ENCODE results near the gene PLD5. TPM values are rescaled to one million over a fixed set of nuclear protein-coding genes. Genes with fewer than 3 reads are reported as not detected.
"Not testable (repeated sequence)": the region's sequence is repeated elsewhere in the genome, so short reads cannot be mapped to it uniquely, and the experiment has no call there.

The PLD5 gene
- total RNA-seq, 1 experiment from 2014 or later = not detected

- H3K4me3 ChIP-seq (ENCODE audit: low read depth in 2 of 2, low read length in 2 of 2); H3K27me3 ChIP-seq (ENCODE audit: control insufficient read depth, insufficient read depth, low read length); BruUV-seq (replicated peaks); in situ Hi-C loops (cut with HindIII; ENCODE audit: low pct_unique_long_range_greater_than_20kb, low sequenced_read_pairs); H3K9me3 ChIP-seq (ENCODE audit: control insufficient read depth, insufficient read depth, low read depth, low read length); H3K27ac ChIP-seq (ENCODE audit: low read length); intact Hi-C loops (cut with micrococcal nuclease; ENCODE audit: unreplicated experiment); CTCF ChIA-PET; H3K36me3 ChIP-seq (ENCODE audit: control insufficient read depth, insufficient read depth, low read length); DNase-seq (ENCODE audit: low read depth, low spot score); POLR2A ChIA-PET; ATAC-seq: not testable (repeated sequence)
- H3K4me1 ChIP-seq (ENCODE audit: control insufficient read depth, insufficient read depth, low read length) = peaks cover 21% of the 10 kb centered on the region; the same call in 1 of the 2 replicates
Measured at GRCh38 chr1:242212961-242213360, 311.5 kb downstream of the PLD5 start.

DNA sequence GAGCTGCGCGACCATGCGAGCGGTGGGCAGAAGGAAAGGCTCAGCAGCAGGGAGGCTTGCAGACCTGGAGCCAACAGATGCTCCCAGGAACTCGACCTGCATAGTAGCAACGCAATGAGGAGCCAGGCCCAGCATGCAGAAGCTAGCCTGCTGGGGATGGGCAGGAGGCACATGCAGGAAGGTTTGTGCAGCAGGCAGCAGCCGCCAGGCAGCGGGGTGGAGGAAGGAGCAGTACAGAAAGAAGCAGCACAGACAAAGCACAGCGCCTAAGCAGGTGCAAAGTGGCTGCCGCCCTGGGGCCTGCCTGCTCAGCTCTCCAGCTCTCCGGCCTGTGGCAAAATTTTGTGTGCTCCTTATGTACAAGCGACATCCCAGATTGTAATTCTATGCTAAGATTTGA is 312.1 kb downstream of the PLD5 start:
- Histone ChIP-seq H3K4me1 (ENCODE audit: control insufficient read depth, insufficient read depth, low read length) (peaks cover 21% of the 10 kb centered on the region; the same call in 1 of the 2 replicates), H3K27ac (ENCODE audit: low read length) (no peak overlapping the region), H3K36me3 (ENCODE audit: control insufficient read depth, insufficient read depth, low read length) (no peaks in the 10 kb centered on the region), H3K27me3 (ENCODE audit: control insufficient read depth, insufficient read depth, low read length) (no peaks in the 10 kb centered on the region), H3K9me3 (ENCODE audit: control insufficient read depth, insufficient read depth, low read depth, low read length) (peaks cover 9% of the 10 kb centered on the region; the same call in 1 of the 2 replicates), H3K4me3 (ENCODE audit: low read depth in 2 of 2, low read length in 2 of 2) (no peak overlapping the region)
- intact Hi-C loops (cut with micrococcal nuclease; ENCODE audit: unreplicated experiment) = no loop called here
- DNase-seq (ENCODE audit: low read depth, low spot score) (no peak), ATAC-seq (0 out of 2 replicates have a peak, but pooled peaks have one; percentile 49)
- TF ChIP-seq POLR2AphosphoS5 (IDR thresholded peaks at IDR 0.05; ENCODE audit: low read depth, low read length) (no peak), REST (IDR thresholded peaks at IDR 0.05; ENCODE audit: insufficient read depth in 1 of 2, low read depth in 2 of 2, low read length in 1 of 2) (no peak)
- in situ Hi-C loops (cut with HindIII; ENCODE audit: low pct_unique_long_range_greater_than_20kb, low sequenced_read_pairs) = no loop called here
- no TSS peak for BruUV-seq (replicated peaks)
- ChIA-PET CTCF (no interaction called here), POLR2A (no interaction called here)

- Histone ChIP-seq H3K4me3 (ENCODE audit: low read depth in 2 of 2, low read length in 2 of 2) (no peak overlapping the region), H3K36me3 (ENCODE audit: control insufficient read depth, insufficient read depth, low read length) (no peaks in the 10 kb centered on the region), H3K9me3 (ENCODE audit: control insufficient read depth, insufficient read depth, low read depth, low read length) (peaks cover 6% of the 10 kb centered on the region; the same call in 1 of the 2 replicates), H3K27ac (ENCODE audit: low read length) (peak overlapping the region; percentile 51; the same call in 1 of the 2 replicates), H3K4me1 (ENCODE audit: control insufficient read depth, insufficient read depth, low read length) (peaks cover 21% of the 10 kb centered on the region; the same call in 1 of the 2 replicates), H3K27me3 (ENCODE audit: control insufficient read depth, insufficient read depth, low read length) (no peaks in the 10 kb centered on the region)
- TF ChIP-seq TCF7L2 (IDR thresholded peaks at IDR 0.05; ENCODE audit: low read depth, low read length) (peak; percentile 93), CTCF (IDR thresholded peaks at IDR 0.05) (no peak)
- POLR2A ChIA-PET = no interaction called here
- DNase-seq (ENCODE audit: low read depth, low spot score) (no peak), ATAC-seq (peak; percentile 87)
- intact Hi-C loops (cut with micrococcal nuclease; ENCODE audit: unreplicated experiment) (no loop called here), in situ Hi-C loops (cut with HindIII; ENCODE audit: low pct_unique_long_range_greater_than_20kb, low sequenced_read_pairs) (no loop called here)
- BruUV-seq (replicated peaks) = no TSS peak
- CTCF ChIA-PET = no interaction called here
Measured at GRCh38 chr1:242211254-242212022, 313.1 kb downstream of the PLD5 start.

DNA sequence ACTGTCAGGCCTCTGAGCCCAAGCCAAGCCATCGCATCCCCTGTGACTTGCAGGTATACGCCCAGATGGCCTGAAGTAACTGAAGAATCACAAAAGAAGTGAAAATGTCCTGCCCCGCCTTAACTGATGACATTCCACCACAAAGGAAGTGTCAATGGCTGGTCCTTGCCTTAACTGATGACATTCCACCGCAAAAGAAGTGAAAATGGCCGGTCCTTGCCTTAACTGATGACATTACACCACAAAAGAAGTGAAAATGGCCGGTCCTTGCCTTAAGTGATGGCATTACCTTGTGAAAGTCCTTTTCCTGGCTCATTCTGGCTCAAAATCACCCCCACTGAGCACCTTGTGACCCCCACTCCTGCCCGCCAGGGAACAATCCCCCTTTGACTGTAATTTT is 314.2 kb downstream of the PLD5 start:
- ATAC-seq; POLR2A ChIA-PET; DNase-seq (ENCODE audit: low read depth, low spot score); CTCF ChIA-PET; in situ Hi-C loops (cut with HindIII; ENCODE audit: low pct_unique_long_range_greater_than_20kb, low sequenced_read_pairs); H3K36me3 ChIP-seq (ENCODE audit: control insufficient read depth, insufficient read depth, low read length); intact Hi-C loops (cut with micrococcal nuclease; ENCODE audit: unreplicated experiment); H3K9me3 ChIP-seq (ENCODE audit: control insufficient read depth, insufficient read depth, low read depth, low read length); H3K4me3 ChIP-seq (ENCODE audit: low read depth in 2 of 2, low read length in 2 of 2); H3K27me3 ChIP-seq (ENCODE audit: control insufficient read depth, insufficient read depth, low read length); BruUV-seq (replicated peaks): not testable (repeated sequence)
- peak overlapping the region; percentile 49; the same call in 1 of the 2 replicates for H3K27ac ChIP-seq (ENCODE audit: low read length)
- peaks cover 24% of the 10 kb centered on the region; the same call in 1 of the 2 replicates for H3K4me1 ChIP-seq (ENCODE audit: control insufficient read depth, insufficient read depth, low read length)

Data from Panc1 (cell line).